Stimulated activated naive CD8-positive, alpha-beta T cell treated with anti-CD3 and anti-CD28 coated beads, Interleukin-15, Interleukin-2, amounts not matched to agents 100 ng/mL and 50 ng/mL, for 24 hours (primary cell): ENCODE results near the gene OR6C70.
"Not testable (repeated sequence)": the region's sequence is repeated elsewhere in the genome, so short reads cannot be mapped to it uniquely, and the experiment has no call there.

Experiments
- H3K27ac Mint-ChIP-seq: one replicate; pipeline ENCODE4 v1.8.0; 2021; ENCODE audit warnings: mild to moderate bottlenecking, mixed read lengths
- H3K27me3 Mint-ChIP-seq: one replicate; pipeline ENCODE4 v1.8.0; 2021; ENCODE audit warnings: mixed read lengths
- H3K36me3 Mint-ChIP-seq: one replicate; pipeline ENCODE4 v1.8.0; 2021; ENCODE audit warnings: low read depth, mixed read lengths
- H3K4me1 Mint-ChIP-seq: one replicate; pipeline ENCODE4 v1.8.0; 2021; ENCODE audit warnings: low read depth, mixed read lengths
- H3K4me3 Mint-ChIP-seq: one replicate; pipeline ENCODE4 v1.8.0; 2021; ENCODE audit warnings: mild to moderate bottlenecking, mixed read lengths
- H3K9me3 Mint-ChIP-seq: one replicate; pipeline ENCODE4 v1.8.0; 2021; ENCODE audit warnings: mixed read lengths

OR6C70 gene

GRCh38 chr12:55445357-55445756 is 24.6 kb downstream of the OR6C70 start:
- H3K27me3 Mint-ChIP-seq, result peaks cover 20% of the 10 kb centered on the region
- peaks cover 10% of the 10 kb centered on the region for H3K9me3 Mint-ChIP-seq
- H3K27ac Mint-ChIP-seq, result no peak overlapping the region
- no peak overlapping the region for H3K4me3 Mint-ChIP-seq
- no peaks in the 10 kb centered on the region for H3K4me1 Mint-ChIP-seq
- peaks cover 2% of the 10 kb centered on the region for H3K36me3 Mint-ChIP-seq

- Mint-ChIP-seq H3K27me3 (peaks cover 27% of the 10 kb centered on the region), H3K9me3 (peaks cover 17% of the 10 kb centered on the region), H3K36me3 (peaks cover 4% of the 10 kb centered on the region), H3K27ac (no peak within 1 kb of the TSS), H3K4me3 (no peak within 1 kb of the TSS), H3K4me1 (no peaks in the 10 kb centered on the region)
Observed at GRCh38 chr12:55443776-55444175, 26.2 kb downstream of the OR6C70 start, which contains the start of gene OR6C2. TSS of gene OR6C2 (plus strand) at chr12:55444076. CDS start at chr12:55452214, 8,138 bp downstream.

GRCh38 chr12:55441233-55441632 is 28.7 kb downstream of the OR6C70 start:
- not testable (repeated sequence) for H3K4me1 Mint-ChIP-seq, H3K4me3 Mint-ChIP-seq, H3K36me3 Mint-ChIP-seq, H3K27ac Mint-ChIP-seq
- Mint-ChIP-seq H3K9me3 (peaks cover 17% of the 10 kb centered on the region), H3K27me3 (peaks cover 24% of the 10 kb centered on the region)

GRCh38 chr12:55428331-55429243 is 41.4 kb downstream of the OR6C70 start:
- Mint-ChIP-seq H3K36me3 (no peaks in the 10 kb centered on the region), H3K27ac (no peak overlapping the region), H3K4me3 (no peak overlapping the region), H3K4me1 (no peaks in the 10 kb centered on the region), H3K9me3 (no peaks in the 10 kb centered on the region), H3K27me3 (peaks cover 30% of the 10 kb centered on the region)

GRCh38 chr12:55425954-55426353 is 44.0 kb downstream of the OR6C70 start, which contains the start of gene OR6C76:
TSS of gene OR6C76 (plus strand) at chr12:55426254. CDS start at chr12:55426254, 0 bp downstream.
- Mint-ChIP-seq H3K36me3 (no peaks in the 10 kb centered on the region), H3K27me3 (peaks cover 26% of the 10 kb centered on the region), H3K4me3 (no peak within 1 kb of the TSS), H3K4me1 (no peaks in the 10 kb centered on the region), H3K27ac (no peak within 1 kb of the TSS), H3K9me3 (no peaks in the 10 kb centered on the region)

- Mint-ChIP-seq H3K27me3 (peaks cover 52% of the 10 kb centered on the region), H3K4me3 (no peak overlapping the region), H3K4me1 (peaks cover 1% of the 10 kb centered on the region), H3K9me3 (no peaks in the 10 kb centered on the region), H3K27ac (no peak overlapping the region), H3K36me3 (no peaks in the 10 kb centered on the region)
Observed at GRCh38 chr12:55420307-55420962, 49.5 kb downstream of the OR6C70 start.
